Astrocyte (in vitro differentiated cells and primary cell): ENCODE data around the gene RTRAF. TPM values are rescaled to one million over a fixed set of nuclear protein-coding genes. Genes with fewer than 3 reads are reported as not detected.

Experiments used
- DNase-seq: peaks from one replicate; pipeline ENCODE4 v3.0.0-alpha.2; 2010; ENCODE audit warnings: low read depth
- FAIRE-seq: peaks from 2 replicates; lab custom pipeline; 2011; peaks lifted over from hg19 to GRCh38; lab: Jason Lieb, UNC
- H2AFZ ChIP-seq: 2 replicates; pipeline ENCODE4 v1.6.0; 2012; ENCODE audit warnings: low read depth, low read length, inconsistent platforms
- H3K27ac ChIP-seq: 2 replicates; pipeline ENCODE4 v1.5.1; 2011; ENCODE audit warnings: low read depth, low read length, inconsistent platforms
- H3K27me3 ChIP-seq: 2 replicates; pipeline ENCODE4 v1.6.0; 2011; ENCODE audit warnings: low read length, inconsistent platforms; ENCODE audit not compliant: insufficient read depth
- H3K36me3 ChIP-seq: 2 replicates; pipeline ENCODE4 v1.5.1; 2011; ENCODE audit warnings: low read length, inconsistent platforms; ENCODE audit not compliant: insufficient read depth
- H3K4me1 ChIP-seq: 2 replicates; pipeline ENCODE4 v1.5.1; 2011; ENCODE audit warnings: low read length, inconsistent platforms; ENCODE audit not compliant: insufficient read depth
- H3K4me2 ChIP-seq: 2 replicates; pipeline ENCODE4 v1.6.0; 2012; ENCODE audit warnings: low read length, inconsistent platforms
- H3K4me3 ChIP-seq: 2 replicates; pipeline ENCODE4 v1.5.1; 2011; ENCODE audit warnings: low read depth, mild to moderate bottlenecking, low read length, inconsistent platforms; ENCODE audit not compliant: insufficient read depth
- H3K79me2 ChIP-seq: 2 replicates; pipeline ENCODE4 v1.6.0; 2012; ENCODE audit warnings: mild to moderate bottlenecking, low read length, inconsistent platforms; ENCODE audit not compliant: insufficient read depth
- H3K9ac ChIP-seq: 2 replicates; pipeline ENCODE4 v1.6.0; 2012; ENCODE audit warnings: mild to moderate bottlenecking, low read length, inconsistent platforms
- H3K9me3 ChIP-seq: 2 replicates; pipeline ENCODE4 v1.5.1; 2012; ENCODE audit warnings: low read depth, mild to moderate bottlenecking, low read length, inconsistent platforms; ENCODE audit not compliant: insufficient read depth
- H4K20me1 ChIP-seq: 2 replicates; pipeline ENCODE4 v1.6.0; 2012; ENCODE audit warnings: low read length, inconsistent platforms; ENCODE audit not compliant: insufficient read depth
- H3K27ac Mint-ChIP-seq: one replicate; pipeline ENCODE4 v1.8.0; 2021; ENCODE audit warnings: mild to moderate bottlenecking, mixed read lengths; ENCODE audit not compliant: unreplicated experiment
- H3K27me3 Mint-ChIP-seq: one replicate; pipeline ENCODE4 v1.8.0; 2021; ENCODE audit warnings: low read depth, mixed read lengths; ENCODE audit not compliant: unreplicated experiment
- H3K36me3 Mint-ChIP-seq: one replicate; pipeline ENCODE4 v1.8.0; 2021; ENCODE audit warnings: low read depth, mixed read lengths; ENCODE audit not compliant: unreplicated experiment
- H3K4me1 Mint-ChIP-seq: one replicate; pipeline ENCODE4 v1.8.0; 2021; ENCODE audit warnings: low read depth, mixed read lengths; ENCODE audit not compliant: unreplicated experiment
- H3K4me3 Mint-ChIP-seq: one replicate; pipeline ENCODE4 v1.8.0; 2021; ENCODE audit warnings: mild to moderate bottlenecking, moderate library complexity, mixed read lengths; ENCODE audit not compliant: unreplicated experiment
- H3K9me3 Mint-ChIP-seq: one replicate; pipeline ENCODE4 v1.8.0; 2021; ENCODE audit warnings: mild to moderate bottlenecking, mixed read lengths; ENCODE audit not compliant: unreplicated experiment
- CTCF ChIP-seq: IDR thresholded peaks from 2 replicates; pipeline ENCODE4 v1.5.1; 2011; ENCODE audit warnings: low read depth, mild to moderate bottlenecking, inconsistent platforms, low read length, moderate library complexity; ENCODE audit not compliant: insufficient read depth
- EZH2 ChIP-seq: IDR thresholded peaks from 2 replicates; pipeline ENCODE4 v1.6.1; 2012; ENCODE audit warnings: mild to moderate bottlenecking, low read length, inconsistent platforms; ENCODE audit not compliant: insufficient read depth
- total RNA-seq: library from RNA; stranded (reverse); gene quantifications from 2 replicates; pipeline ENCODE4 v1.2.1, GENCODE V29; 2021

Gene RTRAF
- total RNA-seq, 1 donor from 2014 or later = 224 TPM

GRCh38 chr14:51996148-51996746 is 6.9 kb downstream of the RTRAF start:
- DNase-seq (peak; percentile 7), FAIRE-seq (peak; percentile 69)
- Histone ChIP-seq H4K20me1 (peaks cover 25% of the 10 kb centered on the region), H3K9ac (no peak overlapping the region), H3K27me3 (no peaks in the 10 kb centered on the region), H3K9me3 (no peaks in the 10 kb centered on the region), H3K79me2 (peaks cover 63% of the 10 kb centered on the region), H3K36me3 (peaks cover 78% of the 10 kb centered on the region), H3K4me3 (no peak overlapping the region), H3K4me1 (no peaks in the 10 kb centered on the region), H3K4me2 (no peak overlapping the region), H3K27ac (no peak overlapping the region), H2AFZ (no peak overlapping the region)
- Mint-ChIP-seq H3K27me3 (no peaks in the 10 kb centered on the region), H3K36me3 (peaks cover 2% of the 10 kb centered on the region), H3K27ac (no peak overlapping the region), H3K4me3 (no peak overlapping the region), H3K4me1 (peaks cover 3% of the 10 kb centered on the region), H3K9me3 (no peaks in the 10 kb centered on the region)
- TF ChIP-seq CTCF = peak; percentile 70
- TF ChIP-seq EZH2 = no peak

- H3K4me1 ChIP-seq = no peaks in the 10 kb centered on the region
- FAIRE-seq = no peak
- H3K27ac ChIP-seq = no peak overlapping the region
- no peaks in the 10 kb centered on the region for H3K27me3 ChIP-seq
- H3K4me1 Mint-ChIP-seq = no peaks in the 10 kb centered on the region
- peaks cover 85% of the 10 kb centered on the region for H3K36me3 ChIP-seq
- no peak overlapping the region for H3K4me3 ChIP-seq
- no peaks in the 10 kb centered on the region for H3K9me3 Mint-ChIP-seq
- H3K9me3 ChIP-seq = no peaks in the 10 kb centered on the region
- peaks cover 27% of the 10 kb centered on the region for H4K20me1 ChIP-seq
- H3K4me2 ChIP-seq = no peak overlapping the region
- peaks cover 11% of the 10 kb centered on the region for H3K36me3 Mint-ChIP-seq
- no peak overlapping the region for H3K4me3 Mint-ChIP-seq
- H3K9ac ChIP-seq = no peak overlapping the region
- TF ChIP-seq EZH2 (no peak), CTCF (no peak)
- H3K27ac Mint-ChIP-seq = no peak overlapping the region
- peaks cover 48% of the 10 kb centered on the region for H3K79me2 ChIP-seq
- DNase-seq = no peak
- H3K27me3 Mint-ChIP-seq = no peaks in the 10 kb centered on the region
- no peak overlapping the region for H2AFZ ChIP-seq
Measured at GRCh38 chr14:51998348-51998747, 9.0 kb downstream of the RTRAF start.

GRCh38 chr14:51999084-51999483 is 9.7 kb downstream of the RTRAF start:
- Histone ChIP-seq H2AFZ (no peak overlapping the region), H3K9me3 (no peaks in the 10 kb centered on the region), H3K4me1 (no peaks in the 10 kb centered on the region), H3K79me2 (peaks cover 41% of the 10 kb centered on the region), H3K36me3 (peaks cover 84% of the 10 kb centered on the region), H3K27ac (no peak overlapping the region), H3K4me2 (no peak overlapping the region), H3K4me3 (no peak overlapping the region), H3K9ac (no peak overlapping the region), H4K20me1 (peaks cover 20% of the 10 kb centered on the region), H3K27me3 (no peaks in the 10 kb centered on the region)
- H3K4me1 Mint-ChIP-seq = no peaks in the 10 kb centered on the region
- no peak for TF ChIP-seq EZH2
- TF ChIP-seq CTCF = no peak
- H3K36me3 Mint-ChIP-seq = peaks cover 11% of the 10 kb centered on the region
- DNase-seq = no peak
- no peaks in the 10 kb centered on the region for H3K27me3 Mint-ChIP-seq
- H3K9me3 Mint-ChIP-seq = no peaks in the 10 kb centered on the region
- H3K27ac Mint-ChIP-seq = no peak overlapping the region
- FAIRE-seq = peak; percentile 81
- no peak overlapping the region for H3K4me3 Mint-ChIP-seq
